GM21515 (cell line): Measurements from ENCODE around the gene AKAP8L.

ENCODE experiments used
- ATAC-seq: cut with Tn5 transposase; IDR thresholded peaks from one replicate; pipeline ENCODE4 v1.9.1; 2021; ENCODE audit not compliant: unreplicated experiment

The AKAP8L gene

DNA sequence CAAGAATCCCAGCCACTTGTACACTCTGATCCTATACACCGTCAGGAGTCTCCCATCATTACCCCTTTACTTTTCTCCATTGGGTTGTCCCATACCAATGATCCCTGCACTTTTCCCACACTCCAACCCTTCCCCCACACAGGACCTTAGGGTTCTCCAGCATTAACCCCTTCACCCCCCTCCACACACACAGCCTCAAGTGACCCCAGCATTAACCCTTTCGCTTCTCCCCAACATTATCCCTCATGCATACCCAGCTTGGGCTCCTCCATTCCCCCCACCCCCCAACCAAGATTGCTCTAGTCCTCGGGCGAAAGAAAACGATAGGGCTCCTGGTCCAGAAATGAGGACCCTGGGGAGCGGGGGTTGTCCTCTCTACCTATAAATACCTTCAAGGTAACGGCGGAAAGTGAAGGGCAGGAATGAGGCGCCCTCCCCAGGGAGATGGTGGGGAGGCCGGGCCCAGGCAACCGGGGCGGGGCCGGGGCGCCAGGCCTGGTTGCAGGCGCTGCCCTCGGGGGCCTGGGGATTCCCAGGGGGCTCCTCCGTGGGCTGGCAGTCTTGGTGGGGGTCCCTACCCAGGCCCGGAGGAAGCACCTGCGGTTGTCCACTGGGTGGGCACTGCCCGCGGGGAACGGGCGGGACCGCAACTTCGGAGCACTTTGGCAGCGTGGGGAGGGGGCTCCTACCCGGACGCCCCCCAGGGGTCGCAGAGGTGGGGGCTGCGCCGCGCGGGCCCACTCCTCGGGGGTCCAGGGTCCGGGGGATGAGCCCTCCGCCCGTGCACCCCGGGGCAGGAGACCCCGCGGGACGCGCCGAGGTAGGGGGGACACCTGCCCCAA, 30.2 kb upstream of the AKAP8L start:
- ATAC-seq: no peak

DNA sequence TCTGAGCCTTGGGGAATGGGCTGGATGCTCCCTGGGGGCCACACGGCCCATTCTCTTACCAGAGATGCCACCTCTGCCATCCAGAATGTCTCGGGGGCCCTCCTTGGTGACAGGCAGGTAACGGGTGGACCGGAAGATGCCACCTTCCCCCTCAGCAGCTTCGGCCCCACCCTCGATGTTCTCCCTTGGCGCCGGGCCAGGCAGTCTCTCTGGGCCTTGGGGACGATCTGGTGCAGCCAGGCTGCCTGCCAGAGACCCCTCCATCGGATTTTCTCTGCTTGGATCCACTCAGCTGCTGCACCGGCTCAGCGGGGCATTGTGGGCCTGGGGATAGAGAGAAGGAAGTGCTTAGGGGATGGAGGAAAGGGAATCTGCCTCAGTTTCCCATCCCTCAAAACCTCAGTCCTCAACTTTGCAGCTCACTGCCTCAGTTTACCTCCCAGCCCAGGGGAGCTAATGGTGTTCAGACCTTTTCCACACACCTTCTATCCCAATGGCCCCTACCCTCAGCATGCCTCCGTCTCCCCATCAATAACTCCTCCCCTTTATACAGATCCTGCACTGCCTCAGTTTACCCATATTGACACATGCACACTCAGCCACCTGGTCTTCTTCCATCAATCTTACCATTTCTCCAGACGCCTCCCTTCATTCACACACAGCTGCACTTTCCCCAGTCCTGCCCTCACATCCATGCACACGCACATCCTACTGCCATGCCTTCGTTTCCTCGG, 29.4 kb upstream of the AKAP8L start:
- no peak for ATAC-seq

DNA sequence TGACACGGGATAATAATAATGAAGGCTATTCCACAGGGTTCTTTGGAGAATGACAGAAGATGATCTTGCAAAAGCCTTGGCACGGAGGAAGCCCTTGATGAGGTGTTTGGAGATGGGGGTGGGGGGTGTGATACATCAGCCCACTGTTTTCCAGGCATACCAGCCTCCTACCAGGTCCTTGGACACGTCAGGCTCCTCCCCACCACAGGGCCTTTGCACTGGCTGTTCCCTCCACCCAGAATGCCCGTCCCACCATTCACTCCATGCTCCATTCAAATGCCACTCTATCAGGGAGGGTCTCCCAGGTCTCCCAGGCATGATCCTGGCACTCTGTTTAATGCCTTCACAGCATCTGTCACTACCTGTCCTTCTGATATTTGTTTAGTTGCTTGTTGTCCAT, 28.3 kb upstream of the AKAP8L start:
- ATAC-seq: no peak

DNA sequence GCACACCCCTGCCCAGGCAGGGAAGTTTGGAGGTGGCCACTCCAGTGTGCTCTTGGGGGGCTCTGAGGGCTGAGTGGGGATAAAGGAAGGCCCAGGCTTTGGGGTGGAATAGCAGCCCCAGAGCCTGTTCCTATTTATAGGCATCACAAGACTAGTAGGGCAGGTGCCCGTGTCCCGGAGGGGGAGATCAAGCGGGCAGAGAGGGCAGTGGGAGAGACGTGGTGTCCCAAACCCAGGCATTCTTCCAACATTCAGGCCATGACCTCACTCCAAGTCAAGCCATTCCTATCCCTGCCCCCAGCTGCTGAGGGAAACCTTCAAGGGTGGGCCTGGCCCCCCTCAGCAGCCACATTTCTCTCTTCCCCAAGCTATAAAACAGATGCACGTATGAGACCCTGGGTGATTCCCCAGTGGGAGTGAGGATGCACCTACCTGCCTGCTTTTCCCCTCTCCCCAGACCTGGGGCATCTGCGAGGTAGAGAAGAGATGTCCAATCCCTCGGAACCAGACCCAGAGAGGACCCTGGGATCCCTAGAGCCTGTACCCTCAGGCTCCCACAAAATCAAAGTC, 27.1 kb upstream of the AKAP8L start:
- no peak for ATAC-seq

DNA sequence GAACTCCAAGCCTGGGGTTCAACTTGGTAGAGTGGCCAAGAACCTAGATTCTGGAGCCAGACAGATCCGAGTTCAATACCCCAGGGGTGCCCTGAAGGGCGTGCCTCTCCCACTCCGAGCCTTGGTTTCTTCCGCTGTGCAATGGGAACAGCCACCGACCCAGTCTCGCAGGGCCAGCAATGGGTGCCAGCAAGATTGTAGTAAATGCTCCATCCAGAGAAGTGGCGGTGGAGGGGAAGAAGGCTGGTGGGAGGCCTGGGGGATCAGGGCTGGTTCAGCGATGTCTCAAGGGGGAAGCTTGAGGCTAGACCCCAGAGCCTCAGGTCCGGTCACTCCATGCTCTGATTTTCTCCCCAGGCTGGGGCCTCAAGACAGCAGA, 26.4 kb upstream of the AKAP8L start:
- no peak for ATAC-seq

DNA sequence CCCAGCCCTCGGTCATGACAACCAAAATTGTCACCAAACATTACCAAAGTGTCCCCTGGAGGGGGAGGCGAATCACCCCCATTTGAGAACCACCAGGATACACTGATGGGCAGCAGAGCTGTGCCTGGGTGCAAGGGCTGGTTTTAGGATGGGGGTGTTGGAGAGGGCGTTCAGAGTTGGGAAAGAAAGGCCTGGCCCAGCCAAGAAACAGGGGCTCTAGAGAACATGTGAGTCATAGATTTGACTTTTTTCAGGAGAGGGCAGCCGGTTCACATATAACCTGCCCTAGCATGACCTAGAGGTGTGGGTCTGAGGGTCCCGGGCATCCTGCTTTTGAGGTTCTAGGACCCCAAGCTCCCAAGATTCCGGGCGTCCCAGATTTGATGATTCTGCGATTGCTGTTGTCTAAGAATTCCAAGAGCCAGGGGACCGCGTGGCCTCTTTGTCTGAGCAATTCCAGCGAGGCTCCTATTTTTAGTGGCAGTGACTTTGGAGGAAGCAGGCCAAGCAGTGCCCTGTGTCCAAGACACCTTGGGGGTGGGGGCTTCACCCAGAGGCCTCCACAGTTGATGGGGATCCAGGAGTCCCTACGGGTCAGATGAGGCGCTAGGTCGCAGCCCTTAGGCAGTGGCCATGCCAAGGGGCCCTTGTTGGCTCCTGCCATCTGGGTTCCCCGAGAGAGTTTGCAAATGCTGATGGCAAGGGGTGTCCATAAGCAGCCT, 25.9 kb upstream of the AKAP8L start:
- no peak for ATAC-seq

DNA sequence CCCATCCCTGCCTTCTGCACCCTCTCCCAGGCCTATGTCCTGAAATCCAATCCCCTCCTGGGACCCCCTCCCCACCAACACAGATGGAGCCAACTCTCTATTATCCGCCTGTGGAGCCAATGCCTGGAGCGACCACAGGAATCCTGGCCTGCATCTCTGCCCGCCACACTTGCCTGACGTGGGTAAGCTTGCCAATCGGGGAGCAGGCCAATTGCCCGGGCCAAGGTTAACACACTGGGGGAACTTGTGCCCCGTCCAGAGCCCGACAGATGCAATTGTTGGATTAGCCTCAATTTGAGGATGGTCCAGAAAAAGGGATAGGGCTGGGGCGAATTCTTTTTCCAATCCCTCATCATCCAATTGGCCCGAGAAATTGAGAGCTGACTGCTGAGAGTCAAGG, 25.1 kb upstream of the AKAP8L start:
- ATAC-seq: no peak

DNA sequence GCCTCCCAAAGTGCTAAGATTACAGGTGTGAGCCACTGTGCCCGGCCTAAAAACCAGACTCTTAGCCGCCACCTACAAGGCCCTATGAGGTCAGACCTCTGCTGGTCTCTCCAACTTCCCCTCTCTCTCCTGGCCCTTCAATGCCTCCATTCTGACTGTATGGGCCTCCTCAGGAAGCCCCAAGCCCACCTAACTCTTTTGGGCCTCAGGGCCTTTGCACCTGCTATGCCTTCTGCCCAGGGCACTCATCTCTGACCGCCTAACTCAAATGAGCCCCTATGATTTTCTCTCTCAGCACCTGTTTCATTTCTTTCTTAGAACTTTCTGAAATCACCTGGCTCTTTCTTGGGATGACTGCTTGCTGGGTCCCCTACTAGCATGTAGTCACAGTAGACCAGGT, 24.5 kb upstream of the AKAP8L start:
- no peak for ATAC-seq

DNA sequence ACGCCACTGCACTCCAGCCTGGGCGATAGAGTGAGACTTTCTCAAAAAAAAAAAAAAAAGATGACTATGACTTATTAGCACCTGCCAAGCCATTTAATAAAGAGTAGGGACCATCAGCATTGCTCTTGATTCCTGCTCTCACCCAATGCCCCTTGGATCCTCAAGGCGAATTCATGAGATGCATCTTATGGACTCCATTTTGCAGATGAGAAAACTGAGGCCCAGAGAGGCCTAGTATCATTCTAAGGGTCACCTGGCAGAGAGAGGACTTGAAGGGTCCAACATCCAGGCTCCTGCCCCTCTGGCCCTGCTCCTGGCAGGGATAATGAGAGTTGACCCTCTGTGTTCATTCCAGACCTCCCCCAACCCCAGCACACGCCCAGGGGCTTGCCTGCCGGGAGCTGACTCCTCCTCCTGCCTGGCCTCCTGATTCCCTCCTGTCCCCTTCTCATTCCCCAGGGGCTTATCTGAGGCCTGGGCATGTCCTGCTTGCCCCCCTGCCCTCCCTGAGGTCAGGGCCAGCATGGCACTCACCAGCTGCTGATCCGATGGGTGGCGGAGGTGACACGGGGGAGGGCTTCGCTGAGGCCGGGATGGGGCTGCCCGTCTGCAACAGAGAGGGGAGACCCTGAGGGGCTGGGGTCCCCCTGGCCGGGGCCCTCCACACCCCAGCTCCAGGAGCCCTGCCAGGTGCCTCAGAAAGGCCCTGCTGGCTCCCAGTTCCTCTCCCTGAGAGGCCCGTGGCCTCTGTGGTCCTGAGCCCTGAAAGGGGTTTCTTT, 23.5 kb upstream of the AKAP8L start:
- no peak for ATAC-seq

DNA sequence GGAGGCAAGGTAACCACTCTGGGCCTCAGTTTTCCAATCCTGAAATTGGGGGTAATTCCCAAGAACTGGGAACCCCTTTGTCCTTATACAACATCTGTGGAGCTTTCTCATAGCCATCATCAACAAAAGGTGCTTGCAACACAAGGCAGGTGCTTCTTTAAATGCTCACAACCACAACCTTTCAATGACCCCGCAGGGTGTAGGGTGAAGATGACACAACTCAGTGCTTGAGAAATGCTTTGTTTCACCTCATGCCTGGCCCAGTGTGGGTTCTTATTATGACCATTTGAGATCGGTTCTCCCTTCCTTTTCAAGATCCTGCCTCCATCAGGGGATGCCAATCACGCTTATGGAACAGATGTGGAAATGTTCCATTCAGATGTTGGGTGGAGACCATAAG, 22.5 kb upstream of the AKAP8L start:
- no peak for ATAC-seq

DNA sequence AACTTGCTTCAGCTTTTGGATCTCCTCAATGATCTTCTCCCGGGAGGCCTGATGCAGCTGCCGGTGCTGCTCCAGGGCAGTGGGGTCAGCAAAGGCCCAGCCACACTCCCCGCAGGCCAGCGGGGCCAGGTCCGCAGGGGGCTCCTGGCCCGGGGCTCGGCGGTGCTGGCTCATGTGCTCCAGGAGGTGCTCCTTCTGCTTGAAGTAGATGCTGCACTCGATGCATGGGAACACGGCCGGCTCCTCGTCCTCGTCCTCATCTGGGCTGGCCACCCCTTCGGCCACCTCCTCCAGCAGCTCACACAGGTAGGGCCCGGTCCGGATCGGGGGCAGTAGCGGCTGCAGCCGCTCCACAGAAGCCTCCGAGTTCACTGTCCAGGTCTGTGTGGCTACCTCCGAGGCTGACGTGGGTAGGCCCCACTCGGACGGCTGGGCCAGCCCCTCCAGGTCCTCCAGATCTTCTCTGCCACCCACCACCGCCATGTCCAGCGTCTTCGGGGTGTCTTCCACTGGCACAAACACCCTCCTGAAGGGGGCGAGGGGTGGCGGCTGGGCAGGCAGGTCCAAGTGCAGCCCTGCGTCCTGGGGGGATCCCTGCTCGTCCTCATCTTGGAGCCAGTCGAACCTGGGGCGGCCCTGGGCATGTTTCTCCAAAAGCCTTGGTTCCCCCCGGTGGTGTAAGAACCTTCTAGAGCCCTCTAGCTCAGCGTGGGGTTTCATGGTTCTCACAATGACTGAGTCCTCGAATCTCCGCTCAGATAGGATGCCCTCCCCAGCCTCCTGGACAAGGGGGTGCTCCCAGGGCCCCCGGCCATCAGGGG, 21.2 kb upstream of the AKAP8L start:
- no peak for ATAC-seq

DNA sequence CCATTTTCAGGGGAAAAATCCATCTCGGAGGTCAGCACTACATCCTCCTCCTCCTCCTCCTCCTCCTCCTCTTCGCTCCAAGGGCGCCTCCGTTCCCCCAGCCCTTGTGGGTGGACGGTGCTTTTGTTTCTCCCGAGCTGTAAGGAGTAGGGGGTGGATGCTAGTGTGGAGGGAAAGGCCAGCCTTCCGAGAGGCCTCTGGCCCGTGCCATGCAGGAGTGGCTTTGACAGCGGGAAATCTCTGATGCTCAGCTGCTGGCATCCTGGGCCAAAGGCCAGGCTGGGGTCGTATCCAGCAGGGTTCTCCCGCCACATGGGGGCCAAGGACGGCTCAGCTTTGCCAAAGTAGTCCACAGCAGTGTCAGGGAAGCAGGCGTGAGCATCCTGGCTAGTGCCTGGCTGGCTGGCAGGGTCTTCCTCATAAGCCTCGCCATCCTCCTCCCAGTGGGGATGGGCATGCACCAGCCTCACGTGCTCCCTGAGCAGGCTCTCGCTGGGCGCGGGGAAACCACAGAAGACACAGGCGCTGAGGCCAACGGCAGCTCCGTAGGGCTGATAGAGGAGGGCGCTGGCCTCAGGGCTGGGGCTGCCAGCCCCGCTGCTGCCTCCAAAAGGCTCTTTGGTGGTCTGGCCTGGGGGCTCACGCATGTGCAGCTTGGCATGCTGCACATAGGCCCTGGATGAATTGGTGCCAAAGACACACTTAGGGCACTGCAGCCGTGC, 20.5 kb upstream of the AKAP8L start:
- no peak for ATAC-seq

DNA sequence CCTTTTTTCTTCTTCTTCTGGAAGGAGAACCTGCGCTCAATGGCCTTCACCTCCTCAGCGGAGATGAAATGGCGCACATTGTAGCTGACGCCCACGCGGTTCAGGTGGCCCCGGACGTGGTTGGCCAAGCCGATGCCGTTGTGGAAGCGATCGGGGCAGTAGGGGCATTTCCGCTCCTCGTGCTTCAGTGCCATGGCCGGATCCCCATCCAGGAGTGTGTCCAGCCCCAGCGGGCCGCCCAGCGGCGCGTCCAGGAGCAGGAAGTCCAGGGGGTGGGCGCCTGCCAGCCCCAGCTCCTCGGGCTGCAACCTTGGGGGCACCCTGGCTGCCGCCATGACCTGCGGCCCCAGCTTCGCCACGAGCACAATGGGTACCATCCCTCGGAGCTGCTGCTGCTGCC, 19.8 kb upstream of the AKAP8L start:
- no peak for ATAC-seq

DNA sequence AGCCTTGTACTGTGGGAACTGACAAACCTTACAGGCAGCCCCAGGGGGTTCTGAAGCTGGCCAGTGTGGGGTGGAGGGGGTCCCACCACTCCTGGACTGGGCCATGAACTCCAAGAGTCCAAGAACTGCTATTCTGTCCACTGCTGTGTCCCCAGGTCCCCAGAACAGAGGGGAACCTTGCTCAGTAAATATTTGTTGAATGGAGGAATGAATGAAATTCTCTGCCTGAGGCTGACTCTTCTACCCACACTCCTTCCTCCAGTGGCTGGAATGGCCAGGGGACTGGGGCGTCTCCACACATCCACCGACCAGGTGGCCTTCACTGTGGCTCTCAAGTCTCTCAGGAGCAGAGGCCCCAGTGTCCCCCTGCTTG, 19.3 kb upstream of the AKAP8L start:
- ATAC-seq: no peak

DNA sequence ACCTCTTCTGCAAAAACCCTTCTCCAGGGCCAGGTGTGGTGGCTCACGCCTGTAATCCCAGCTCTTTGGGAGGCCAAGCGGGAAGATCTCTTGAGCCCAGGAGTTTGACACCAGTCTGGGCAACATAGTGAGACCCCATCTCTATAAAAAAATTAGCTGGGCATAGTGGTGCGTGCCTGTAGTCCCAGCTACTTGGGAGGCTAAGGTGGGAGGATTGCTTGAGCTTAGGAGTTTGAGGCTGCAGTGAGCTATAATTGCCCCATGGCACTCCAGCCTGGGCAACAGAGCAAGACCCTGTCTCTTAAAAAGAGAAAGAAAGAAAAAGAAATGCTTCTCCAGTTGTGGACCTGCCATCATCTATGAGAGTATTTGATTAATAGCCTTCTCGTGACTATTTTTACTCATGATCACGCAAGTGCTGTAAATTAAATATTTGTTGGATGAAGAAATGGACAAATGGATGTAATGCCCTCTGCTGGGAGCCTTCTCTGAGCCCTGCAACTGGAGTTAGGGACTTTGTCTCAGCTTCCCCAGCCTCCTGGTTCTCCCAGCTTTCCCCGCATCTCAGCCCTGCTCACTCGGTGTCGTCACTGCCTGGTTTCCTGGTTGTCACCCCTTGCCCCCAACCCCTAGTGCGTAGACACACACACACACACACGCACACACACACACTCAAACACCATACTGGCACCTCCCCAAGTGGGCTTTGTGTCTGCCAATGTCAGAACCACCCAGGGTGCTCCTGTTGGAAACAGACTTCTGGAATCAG, 18.8 kb upstream of the AKAP8L start:
- no peak for ATAC-seq

DNA sequence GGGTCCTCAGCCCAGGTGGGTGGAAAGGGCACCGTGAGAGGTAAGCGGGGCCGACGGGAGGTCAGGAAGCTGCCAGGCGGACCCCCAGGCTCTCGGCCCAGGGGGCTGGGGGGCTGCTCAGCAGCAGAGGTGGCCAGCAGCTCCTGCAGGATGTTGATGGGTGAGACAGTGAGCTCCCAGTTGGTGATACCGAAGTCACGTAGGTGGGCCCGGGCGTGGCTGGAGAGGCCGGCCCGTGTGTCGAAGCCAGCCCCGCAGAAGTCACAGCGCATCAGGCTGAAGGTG, 18.0 kb upstream of the AKAP8L start:
- no peak for ATAC-seq

DNA sequence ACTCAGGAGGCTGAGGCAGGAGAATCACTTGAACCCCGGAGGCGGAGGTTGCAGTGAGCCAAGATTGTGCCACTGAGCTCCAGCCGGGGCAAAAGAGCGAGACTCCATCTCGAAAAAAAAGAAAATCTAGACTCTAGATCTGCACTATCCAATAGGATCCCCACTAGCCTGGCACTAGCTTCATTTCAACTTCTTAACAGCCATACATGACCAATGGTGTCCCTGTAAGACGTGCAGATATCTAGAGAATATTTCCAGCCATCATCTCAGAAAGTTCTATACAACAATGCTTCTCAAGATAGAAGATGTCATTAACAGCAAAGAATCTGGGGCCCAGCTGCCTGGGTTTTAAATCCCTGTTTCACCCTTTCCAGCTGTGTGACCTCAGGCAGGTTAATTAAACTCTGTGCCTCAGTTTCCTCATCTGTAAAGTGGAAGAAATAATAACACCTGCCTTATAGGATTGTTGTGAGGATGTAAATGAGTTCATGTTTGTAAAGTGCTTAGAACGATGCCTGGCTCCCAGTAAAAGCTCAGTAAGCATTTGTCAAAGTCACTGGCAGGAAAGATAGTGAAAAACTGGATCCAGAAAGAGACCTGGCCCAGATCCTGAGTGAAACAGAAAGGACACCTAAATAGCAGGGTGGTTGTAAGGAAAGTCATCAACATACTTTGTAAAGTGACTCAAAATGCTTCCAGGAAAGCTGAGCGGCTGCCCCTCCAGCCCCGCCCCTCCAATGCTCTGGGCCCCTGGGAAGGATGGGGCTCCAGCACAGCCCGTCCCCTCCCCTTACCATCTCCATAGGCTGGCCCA, 17.4 kb upstream of the AKAP8L start:
- ATAC-seq: no peak

DNA sequence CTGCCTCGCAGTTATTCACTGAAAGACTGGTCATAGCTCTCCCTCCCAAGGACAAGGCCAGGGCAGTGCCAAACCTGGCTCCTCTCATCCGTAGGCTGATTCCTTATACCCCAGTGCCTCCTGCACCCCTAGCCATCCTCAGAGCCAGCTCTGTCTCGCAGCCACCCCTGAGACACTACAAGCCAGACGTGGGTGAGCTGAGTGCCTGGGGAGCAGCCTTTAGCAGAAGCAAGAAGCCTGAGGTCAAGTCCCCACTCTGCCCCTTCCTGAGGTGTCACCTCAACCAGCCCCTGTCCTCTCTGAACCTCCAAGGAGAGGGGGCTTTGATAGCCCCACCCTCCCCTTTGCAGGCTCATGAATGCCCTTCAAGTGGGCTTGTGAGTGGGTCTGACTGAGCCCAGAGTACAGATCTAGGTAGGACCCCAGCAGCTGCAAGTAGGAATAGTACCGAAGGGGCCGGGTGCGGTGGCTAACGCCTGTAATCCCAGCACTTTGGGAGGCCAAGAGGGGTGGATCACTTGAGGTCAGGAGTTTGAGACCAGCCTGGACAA, 14.8 kb upstream of the AKAP8L start:
- ATAC-seq: no peak
